GM12874 (cell line): ENCODE results near the gene KLK7.

Source experiments
- TF ChIP-seq, protein P1 (sequence below): IDR thresholded peaks from 2 replicates; pipeline ENCODE4 v1.5.1; 2011; ENCODE audit warnings: low read depth, mild to moderate bottlenecking, control low read depth, low read length, moderate library complexity; ENCODE audit not compliant: insufficient read depth

KLK7 gene

GRCh38 chr19:51026554-51026831 lies 42.8 kb upstream of the KLK7 start, which contains the start of gene KLK11:
Gene KLK11, minus strand, starts transcription at chr19:51026616. Its CDS starts 985 bp downstream, at chr19:51025631.
- TF ChIP-seq, protein P1, sequence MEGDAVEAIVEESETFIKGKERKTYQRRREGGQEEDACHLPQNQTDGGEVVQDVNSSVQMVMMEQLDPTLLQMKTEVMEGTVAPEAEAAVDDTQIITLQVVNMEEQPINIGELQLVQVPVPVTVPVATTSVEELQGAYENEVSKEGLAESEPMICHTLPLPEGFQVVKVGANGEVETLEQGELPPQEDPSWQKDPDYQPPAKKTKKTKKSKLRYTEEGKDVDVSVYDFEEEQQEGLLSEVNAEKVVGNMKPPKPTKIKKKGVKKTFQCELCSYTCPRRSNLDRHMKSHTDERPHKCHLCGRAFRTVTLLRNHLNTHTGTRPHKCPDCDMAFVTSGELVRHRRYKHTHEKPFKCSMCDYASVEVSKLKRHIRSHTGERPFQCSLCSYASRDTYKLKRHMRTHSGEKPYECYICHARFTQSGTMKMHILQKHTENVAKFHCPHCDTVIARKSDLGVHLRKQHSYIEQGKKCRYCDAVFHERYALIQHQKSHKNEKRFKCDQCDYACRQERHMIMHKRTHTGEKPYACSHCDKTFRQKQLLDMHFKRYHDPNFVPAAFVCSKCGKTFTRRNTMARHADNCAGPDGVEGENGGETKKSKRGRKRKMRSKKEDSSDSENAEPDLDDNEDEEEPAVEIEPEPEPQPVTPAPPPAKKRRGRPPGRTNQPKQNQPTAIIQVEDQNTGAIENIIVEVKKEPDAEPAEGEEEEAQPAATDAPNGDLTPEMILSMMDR: no peak

GRCh38 chr19:51025809-51026553 lies 42.3 kb upstream of the KLK7 start:
- TF ChIP-seq, protein P1: no peak

DNA sequence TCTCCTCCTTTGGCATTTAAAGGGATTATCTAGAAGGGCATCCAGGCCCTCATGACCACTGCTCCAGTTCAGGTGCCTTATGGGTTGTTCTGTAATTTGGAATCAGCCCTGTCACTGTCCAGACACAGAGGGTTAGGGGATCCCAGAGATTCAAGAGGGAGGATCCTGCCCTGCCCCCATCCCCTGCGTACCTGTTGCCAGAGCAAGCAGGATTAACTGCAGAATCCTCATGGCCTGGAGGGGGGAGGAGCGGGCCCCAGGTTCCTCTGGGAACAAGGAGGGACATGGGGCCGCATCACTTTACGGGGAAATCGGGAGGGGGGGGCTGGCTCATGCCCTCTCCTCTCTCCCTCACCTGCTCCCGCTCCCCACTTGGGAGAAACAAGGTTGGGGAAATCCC lies 41.7 kb upstream of the KLK7 start:
- TF ChIP-seq, protein P1: no peak

GRCh38 chr19:51024924-51025323 lies 41.2 kb upstream of the KLK7 start:
- TF ChIP-seq, protein P1: no peak

DNA sequence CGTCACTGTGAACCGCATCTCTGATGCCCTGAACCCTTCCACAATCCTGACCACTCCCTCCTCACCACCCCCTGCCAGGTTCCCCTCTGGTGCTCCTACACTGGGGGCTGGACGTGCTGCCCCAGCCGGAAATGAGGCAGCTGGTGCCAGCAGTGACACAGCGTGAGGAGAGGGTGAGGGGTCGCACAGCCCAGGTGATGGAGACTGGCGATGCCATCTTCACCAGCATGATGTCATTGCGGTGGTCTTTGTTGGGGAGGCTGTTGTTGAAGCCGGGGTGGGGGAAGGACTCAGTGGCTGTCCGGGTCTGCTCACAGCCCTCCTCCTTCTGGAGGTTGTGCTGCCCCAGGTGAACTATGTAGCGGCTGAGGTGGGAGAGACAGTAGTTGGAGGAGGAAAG lies 40.2 kb upstream of the KLK7 start:
- TF ChIP-seq, protein P1: no peak

- TF ChIP-seq, protein P1: no peak
Observed at GRCh38 chr19:51022526-51022925, 38.8 kb upstream of the KLK7 start.

- TF ChIP-seq, protein P1: peak; percentile 51
Observed at GRCh38 chr19:51020988-51021651, 37.4 kb upstream of the KLK7 start.
